ENCODE results near the gene PIAS4. TPM values are rescaled to one million over a fixed set of nuclear protein-coding genes. Genes with fewer than 3 reads are reported as not detected.

PIAS4 gene
- total and polyA plus RNA-seq, 7 donors, result 7.2 to 29.9 (median 18.6) TPM

DNA sequence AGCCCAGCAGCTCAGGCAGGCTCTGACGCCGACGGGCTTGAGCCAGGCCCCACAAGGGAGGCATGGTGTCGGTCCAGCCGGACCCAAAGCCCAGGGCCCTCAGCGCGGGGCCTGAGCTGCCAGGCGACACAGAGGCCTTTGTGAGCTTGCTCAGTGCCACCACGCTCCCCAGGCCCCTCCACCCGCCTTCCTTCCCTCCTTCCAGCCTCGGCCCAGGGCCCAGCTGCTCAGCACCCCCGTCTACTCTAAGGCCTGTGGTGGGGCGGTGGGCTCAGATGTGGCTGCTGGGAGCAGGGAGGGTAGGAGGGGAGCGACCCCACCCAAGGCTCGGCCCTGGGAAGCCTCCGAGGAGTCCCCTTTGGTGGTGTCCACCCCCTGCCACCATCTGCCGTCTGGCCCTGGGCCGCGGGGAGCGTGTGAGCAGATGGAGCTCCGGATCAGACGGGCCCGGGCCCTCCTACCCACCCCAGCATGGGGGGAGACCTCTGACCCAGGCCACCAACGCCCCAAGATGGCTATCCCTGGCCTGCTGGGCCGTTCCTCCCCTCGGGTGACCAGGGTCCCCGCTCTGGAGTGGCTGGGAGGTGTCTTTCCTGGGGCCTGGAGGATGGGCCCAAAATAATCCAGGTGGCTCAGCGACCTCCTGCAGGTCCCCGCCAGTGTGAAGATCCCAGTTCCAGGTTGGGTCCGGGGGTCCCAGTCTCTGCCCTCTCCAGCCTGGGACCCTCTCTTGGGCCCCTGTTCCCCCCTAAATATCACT is 51.3 kb downstream of the PIAS4 start:
- H3K36me3 ChIP-seq, result peaks cover 10 to 21% (median 18%) of the 10 kb centered on the region in 4 donors
- DNase-seq, result peak; percentile 74
- no peaks in the 10 kb centered on the region for H3K27me3 ChIP-seq
- peak overlapping the region; percentile 11 to 89 (median 36) for H3K4me3 ChIP-seq
- H3K9me3 ChIP-seq, result no peaks in the 10 kb centered on the region
- WGBS, 2 donors, result 11 to 45% methylated on average over 30 of the region's 30 CpGs
- TF ChIP-seq POLR2A (IDR thresholded peaks at IDR 0.05), result no peak
- no peak for TF ChIP-seq POLR2AphosphoS5 (IDR thresholded peaks at IDR 0.05)
- TF ChIP-seq EP300 (IDR thresholded peaks at IDR 0.05), result no peak
- TF ChIP-seq CTCF (IDR thresholded peaks at IDR 0.05), result peak in 1 of 4 experiments; percentile 7
- H3K4me1 ChIP-seq, result peaks cover 0 to 76% (median 69%) of the 10 kb centered on the region in 4 donors
- peak overlapping the region; percentile 97 to 100 (median 98) for H3K27ac ChIP-seq
- intact Hi-C loops (cut with DNase I), result no loop called here

DNA sequence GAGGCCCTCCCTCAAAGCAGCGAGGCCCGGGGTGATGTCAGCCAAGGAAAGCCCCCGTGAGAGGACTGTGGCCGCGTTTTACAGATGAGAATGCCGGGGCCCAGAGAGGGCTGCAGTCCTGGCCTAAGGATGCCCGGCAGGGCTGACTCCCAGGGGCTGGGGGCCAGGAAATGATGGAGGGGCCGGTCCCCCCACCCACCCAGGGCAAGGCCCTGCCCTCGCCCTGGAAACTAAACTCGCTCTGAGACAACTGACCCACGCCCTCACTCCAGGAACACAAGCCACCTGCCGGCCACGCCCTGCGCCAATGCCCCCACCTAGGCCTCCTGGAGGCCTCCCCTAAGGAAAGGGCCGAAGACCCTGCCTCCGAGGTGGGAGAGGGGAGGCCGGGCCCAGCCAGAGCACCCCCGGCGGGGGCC is 51.9 kb downstream of the PIAS4 start:
- Histone ChIP-seq H3K9me3 (no peaks in the 10 kb centered on the region), H3K4me1 (peaks cover 0 to 76% (median 67%) of the 10 kb centered on the region in 4 donors), H3K27ac (peak overlapping the region; percentile 97 to 100 (median 98)), H3K36me3 (peaks cover 4 to 15% (median 12%) of the 10 kb centered on the region in 4 donors), H3K4me3 (peak overlapping the region in 3 of 4 donors; percentile 35 to 89 (median 38)), H3K27me3 (no peaks in the 10 kb centered on the region)
- 5 to 46% methylated on average over 19 of the region's 19 CpGs for WGBS, 2 donors
- TF ChIP-seq POLR2A (IDR thresholded peaks at IDR 0.05), result no peak
- TF ChIP-seq POLR2AphosphoS5 (IDR thresholded peaks at IDR 0.05), result no peak
- TF ChIP-seq CTCF (IDR thresholded peaks at IDR 0.05), result no peak
- TF ChIP-seq EP300 (IDR thresholded peaks at IDR 0.05), result no peak
- intact Hi-C loops (cut with DNase I), result no loop called here
- DNase-seq, result peak; percentile 64

DNA sequence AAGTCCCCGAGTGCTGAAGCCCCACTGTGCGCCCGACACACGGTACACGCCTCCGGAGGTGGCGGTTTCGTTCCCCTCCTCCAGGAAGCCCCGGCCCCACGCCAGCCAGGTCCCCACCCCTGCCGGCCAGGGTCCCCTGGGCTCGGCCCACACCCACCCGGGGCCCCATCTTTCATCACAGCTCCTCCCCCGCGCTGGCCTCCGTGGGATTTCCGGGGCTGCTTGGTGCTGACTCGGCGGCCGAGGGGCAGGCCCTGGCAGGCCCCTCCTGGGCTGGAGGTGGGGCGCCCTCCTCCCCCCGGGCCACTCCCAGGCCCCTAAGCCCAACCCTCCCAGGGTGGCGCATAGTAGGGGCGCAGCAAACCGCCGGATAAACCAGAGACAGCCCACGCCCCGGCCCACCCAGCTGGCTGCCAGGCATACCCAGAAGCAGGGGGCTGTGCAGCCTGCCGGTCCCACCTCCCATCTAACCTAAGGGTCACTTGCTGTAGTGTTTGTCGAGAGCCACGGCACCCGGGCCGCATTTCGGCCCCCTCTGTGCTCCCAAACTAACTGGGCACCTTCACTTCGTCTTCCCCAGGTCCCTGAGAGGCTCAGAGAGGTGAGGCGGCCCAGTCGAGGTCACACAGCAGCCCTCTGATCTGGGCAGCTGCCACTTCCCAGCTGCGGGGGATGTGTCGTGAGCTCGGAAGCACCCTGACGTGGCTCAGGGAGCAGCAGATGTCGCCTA is 52.5 kb downstream of the PIAS4 start:
- peak in 1 of 4 donors; percentile 27 for TF ChIP-seq POLR2AphosphoS5 (IDR thresholded peaks at IDR 0.05)
- TF ChIP-seq POLR2A (IDR thresholded peaks at IDR 0.05), result no peak
- Histone ChIP-seq H3K4me3 (peak overlapping the region in 3 of 4 donors; percentile 35 to 89 (median 38)), H3K36me3 (peaks cover 0 to 9% (median 6%) of the 10 kb centered on the region in 4 donors), H3K27ac (peak overlapping the region; percentile 97 to 100 (median 98)), H3K27me3 (no peaks in the 10 kb centered on the region), H3K4me1 (peaks cover 0 to 76% (median 69%) of the 10 kb centered on the region in 4 donors), H3K9me3 (no peaks in the 10 kb centered on the region)
- intact Hi-C loops (cut with DNase I), result no loop called here
- peak; percentile 90 for DNase-seq
- WGBS, 2 donors, result 5 to 49% methylated on average over 42 of the region's 42 CpGs

GRCh38 chr19:4060621-4061177 is 53.2 kb downstream of the PIAS4 start:
- Histone ChIP-seq H3K27me3 (no peaks in the 10 kb centered on the region), H3K27ac (peak overlapping the region; percentile 97 to 100 (median 98)), H3K4me3 (peak overlapping the region; percentile 22 to 89 (median 64)), H3K9me3 (no peaks in the 10 kb centered on the region), H3K4me1 (peaks cover 0 to 75% (median 69%) of the 10 kb centered on the region in 4 donors), H3K36me3 (peaks cover 0 to 6% (median 3%) of the 10 kb centered on the region in 4 donors)
- 14 to 64% methylated on average over 16 of the region's 16 CpGs for WGBS, 2 donors
- TF ChIP-seq POLR2AphosphoS5 (IDR thresholded peaks at IDR 0.05), result no peak
- TF ChIP-seq POLR2A (IDR thresholded peaks at IDR 0.05), result no peak
- intact Hi-C loops (cut with DNase I), result no loop called here
- peak; percentile 71 for DNase-seq

GRCh38 chr19:4061178-4061682 is 53.7 kb downstream of the PIAS4 start:
- intact Hi-C loops (cut with DNase I), result no loop called here
- peaks cover 0 to 73% (median 67%) of the 10 kb centered on the region in 4 donors for H3K4me1 ChIP-seq

More at GRCh38 chr19:4061178-4061682, 53.7 kb downstream of the PIAS4 start:
- Histone ChIP-seq H3K36me3 (peaks cover 0 to 6% (median 3%) of the 10 kb centered on the region in 4 donors), H3K27me3 (no peaks in the 10 kb centered on the region), H3K27ac (peak overlapping the region; percentile 97 to 100 (median 98)), H3K4me3 (peak overlapping the region; percentile 22 to 89 (median 64)), H3K9me3 (no peaks in the 10 kb centered on the region)
- peak; percentile 13 to 49 (median 44) for TF ChIP-seq POLR2AphosphoS5 (IDR thresholded peaks at IDR 0.05)
- no peak for TF ChIP-seq CTCF (IDR thresholded peaks at IDR 0.05)
- DNase-seq, result peak; percentile 94
- 4 to 36% methylated on average over 23 of the region's 23 CpGs for WGBS, 2 donors
